IPS DF 4.7 (cell line): ENCODE measurements around the gene PPAT.

Source experiments
- DNase-seq: peaks from one replicate; pipeline ENCODE4 v3.0.0-alpha.2; 2013; ENCODE audit warnings: low spot score; ENCODE audit errors: extremely low read depth

PPAT gene

DNA sequence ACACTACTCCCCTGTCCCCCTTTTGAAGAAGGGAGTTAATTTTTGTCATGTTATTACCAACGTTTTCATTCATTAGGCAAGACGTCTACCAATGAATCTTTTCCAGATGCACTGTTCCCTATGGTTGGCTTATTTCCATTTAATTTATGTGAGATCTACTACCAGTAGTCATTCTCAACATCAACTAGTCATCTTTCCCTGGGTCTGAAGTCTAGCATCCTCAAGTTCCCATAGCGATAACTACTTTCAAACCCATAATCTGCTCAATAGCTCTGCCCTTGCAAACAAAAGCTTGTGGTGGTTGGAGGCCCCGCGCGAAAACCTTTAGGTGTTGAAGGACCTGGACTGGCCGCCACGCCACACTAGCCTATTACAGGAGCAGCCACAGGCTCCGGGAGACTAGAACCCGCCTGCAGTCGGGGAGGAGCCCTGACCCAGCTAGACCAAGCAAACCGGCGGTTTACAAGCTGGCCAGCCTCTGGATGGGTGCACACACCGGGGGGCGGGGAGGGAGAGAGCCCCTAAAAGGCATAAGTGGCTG, 746 bp downstream of the PPAT start:
- no peak for DNase-seq

- DNase-seq = no peak
Measured at GRCh38 chr4:56433280-56433679, 2.1 kb downstream of the PPAT start.

DNA sequence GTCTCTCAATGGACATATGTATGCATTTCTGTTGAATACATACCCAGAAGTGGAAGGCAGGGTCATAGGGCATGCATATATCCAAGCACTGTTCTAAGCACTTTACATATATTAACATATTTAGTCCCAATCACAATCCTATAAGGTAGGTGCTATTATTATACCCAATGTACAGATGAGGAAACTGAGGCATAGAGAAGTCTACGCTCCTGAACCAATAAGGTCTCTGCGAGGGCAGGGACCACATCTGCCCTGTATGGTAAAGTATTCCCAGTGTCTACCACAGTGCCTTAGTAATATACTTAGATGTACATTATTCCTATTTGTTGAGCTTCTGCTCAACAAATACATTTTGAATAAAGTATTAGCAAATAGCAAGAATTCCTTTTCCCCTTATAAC, 5.2 kb downstream of the PPAT start:
- no peak for DNase-seq

DNA sequence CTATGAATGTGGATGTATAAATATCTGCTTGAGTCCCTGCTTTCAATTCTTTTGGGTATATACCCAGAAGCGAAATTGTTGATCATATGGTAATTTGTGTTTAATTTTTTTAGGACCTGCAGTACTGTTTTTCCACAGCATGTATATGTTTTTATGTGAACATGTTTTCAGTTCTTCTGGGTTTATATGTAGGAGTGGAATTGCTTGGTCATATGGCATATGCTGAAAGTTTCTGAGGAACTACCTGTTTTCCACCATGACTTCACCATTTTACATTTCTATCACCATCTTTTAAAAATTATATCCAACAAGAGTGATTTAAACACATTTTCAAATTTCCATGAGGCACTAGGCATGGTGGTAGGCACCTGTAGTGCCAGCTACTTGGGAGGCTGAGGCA, 8.2 kb downstream of the PPAT start:
- DNase-seq = no peak

DNA sequence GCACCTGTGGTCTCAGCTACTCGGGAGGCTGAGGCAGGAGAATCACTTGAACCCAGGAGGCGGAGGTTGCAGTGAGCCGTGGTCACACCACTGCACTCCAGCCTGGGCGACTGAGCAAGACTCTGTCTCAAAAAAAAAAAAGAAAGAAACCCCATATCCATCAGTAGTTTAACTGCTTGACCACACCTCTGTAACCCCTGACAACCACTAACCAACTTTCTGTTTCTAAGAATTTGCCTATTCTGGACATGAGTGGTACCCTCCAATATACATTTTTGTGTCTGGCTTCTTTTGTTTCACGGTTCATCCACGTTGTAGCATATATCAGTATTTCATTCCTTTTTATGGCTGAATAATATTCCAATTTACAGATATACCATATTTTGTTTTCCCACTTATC, 9.1 kb downstream of the PPAT start:
- no peak for DNase-seq

GRCh38 chr4:56425518-56425917, 9.9 kb downstream of the PPAT start:
- peak; percentile 36 for DNase-seq

DNA sequence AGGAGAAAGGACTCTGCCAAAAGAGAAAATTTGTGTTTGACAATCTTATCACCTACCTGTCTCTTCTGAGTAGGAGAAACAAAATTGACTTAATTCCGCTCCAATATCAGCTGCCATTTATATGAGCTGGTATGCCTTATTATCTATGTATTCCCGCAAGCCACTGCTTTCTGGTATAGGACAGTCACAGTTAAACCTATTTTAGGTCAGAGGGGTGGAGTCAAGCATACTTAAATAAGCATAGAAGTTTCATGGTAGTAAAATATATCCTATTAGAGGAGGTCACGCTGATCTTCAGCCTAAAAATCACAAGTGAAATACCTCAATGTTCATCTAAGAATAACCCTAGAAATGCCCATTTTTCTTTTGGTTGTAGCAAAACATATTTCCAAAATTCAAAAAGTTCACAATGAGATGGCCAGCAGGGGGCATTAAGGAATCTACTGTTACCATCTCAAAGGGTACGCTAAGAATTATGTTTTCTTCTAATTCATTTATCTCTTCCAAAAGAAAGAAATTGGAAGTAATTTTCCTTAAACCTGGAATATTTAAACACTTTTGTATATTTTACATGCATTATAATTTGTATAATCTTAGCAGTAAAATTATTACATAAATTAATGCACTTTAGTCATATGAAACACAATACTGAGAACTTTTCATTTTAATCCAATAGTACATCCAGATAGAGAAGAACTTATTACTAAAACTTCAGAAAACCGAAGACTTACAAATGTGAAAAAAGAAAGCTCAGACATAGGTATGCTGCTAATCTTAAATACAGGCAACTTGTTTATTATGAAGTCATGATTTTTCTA, 10.5 kb downstream of the PPAT start:
- DNase-seq = no peak

GRCh38 chr4:56424176-56424575, 11.2 kb downstream of the PPAT start:
- DNase-seq = no peak

GRCh38 chr4:56417396-56417795, 18.0 kb downstream of the PPAT start:
- no peak for DNase-seq

DNA sequence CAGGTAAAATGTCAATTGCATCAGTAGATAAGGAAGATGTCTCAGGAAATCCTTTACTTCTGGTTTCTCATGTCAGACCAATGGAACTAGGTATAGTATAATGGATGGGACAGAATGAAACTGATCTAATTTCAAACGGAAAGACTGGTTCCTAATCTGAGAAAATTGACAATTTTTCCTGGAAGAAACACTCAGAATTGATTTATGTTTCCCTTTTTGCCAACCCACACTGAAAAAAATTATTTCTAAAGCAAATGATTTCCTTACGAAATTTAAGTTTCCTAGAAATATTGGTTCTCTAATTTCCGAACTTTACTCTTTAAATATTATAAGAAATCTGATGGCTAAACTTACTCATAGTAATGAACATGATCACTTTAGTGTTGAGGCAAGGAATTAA, 19.1 kb downstream of the PPAT start:
- DNase-seq = no peak

DNA sequence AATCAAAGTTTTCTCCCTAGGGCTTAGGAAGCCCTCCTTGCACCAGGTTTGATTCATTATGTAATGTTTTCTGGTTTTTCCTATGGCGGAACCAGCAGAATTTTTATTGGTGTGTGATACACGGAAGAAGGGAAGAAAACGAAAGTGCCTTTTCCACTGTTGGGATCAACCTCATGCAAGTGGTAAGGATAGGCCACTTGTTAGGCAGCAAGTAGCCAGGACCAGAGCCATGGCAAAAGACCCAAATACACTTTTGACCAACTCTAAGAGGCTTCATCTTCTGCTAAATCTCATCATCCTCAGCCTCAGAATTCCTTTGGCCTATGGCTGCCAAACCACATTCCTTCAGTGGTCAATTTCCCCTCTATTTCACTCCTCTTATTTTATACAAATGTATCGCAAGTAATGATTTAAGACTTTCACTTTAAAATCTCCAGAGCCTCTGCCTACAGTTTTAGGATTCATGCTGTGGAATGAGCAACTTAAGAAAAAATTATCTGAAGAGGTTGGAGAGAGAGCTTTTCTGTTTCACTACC, 21.2 kb downstream of the PPAT start:
- DNase-seq = no peak

GRCh38 chr4:56410247-56411062, 25.0 kb downstream of the PPAT start:
- DNase-seq = no peak

- DNase-seq = no peak
Measured at GRCh38 chr4:56409511-56410090, 25.8 kb downstream of the PPAT start.

GRCh38 chr4:56408978-56409377, 26.4 kb downstream of the PPAT start:
- DNase-seq = no peak

DNA sequence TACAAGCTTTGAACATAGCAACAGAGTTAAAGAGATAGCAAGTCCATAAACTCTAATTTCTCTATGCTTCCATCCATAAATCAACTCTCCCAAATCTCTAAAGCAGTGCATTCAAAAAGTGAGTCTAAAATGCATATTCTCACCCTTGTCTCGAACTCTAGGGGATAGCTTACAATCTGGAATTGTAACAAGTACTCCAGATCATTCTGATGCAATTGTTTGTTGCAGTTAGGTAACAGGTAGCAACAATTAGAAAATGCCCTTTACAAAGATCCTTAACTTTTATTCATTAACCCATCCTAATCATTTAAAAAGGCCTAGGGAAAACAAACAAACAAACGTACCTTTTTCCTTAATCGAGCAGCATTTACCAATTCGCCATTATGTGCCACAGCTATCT, 29.3 kb downstream of the PPAT start:
- no peak for DNase-seq

- DNase-seq = no peak
Measured at GRCh38 chr4:56405016-56405415, 30.4 kb downstream of the PPAT start.

DNA sequence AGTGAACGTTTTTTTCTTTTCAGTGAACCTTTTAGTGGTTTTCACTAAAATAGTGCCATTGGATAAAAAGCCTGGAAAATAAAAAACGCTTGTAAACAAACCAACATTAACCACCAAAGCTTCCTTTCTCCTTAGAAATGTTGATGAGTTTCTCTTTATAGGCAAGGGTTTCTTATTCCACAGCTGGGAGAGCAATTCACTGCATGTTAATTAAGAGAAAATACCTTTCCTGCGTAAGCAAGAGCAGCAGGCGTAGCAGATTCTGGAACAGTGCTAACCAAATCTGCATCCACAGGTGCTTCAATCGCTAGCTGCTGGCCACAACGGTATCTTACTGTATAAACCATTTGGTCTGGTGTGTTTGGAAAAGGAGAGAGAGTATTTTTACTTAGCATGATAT, 34.9 kb downstream of the PPAT start:
- no peak for DNase-seq

DNA sequence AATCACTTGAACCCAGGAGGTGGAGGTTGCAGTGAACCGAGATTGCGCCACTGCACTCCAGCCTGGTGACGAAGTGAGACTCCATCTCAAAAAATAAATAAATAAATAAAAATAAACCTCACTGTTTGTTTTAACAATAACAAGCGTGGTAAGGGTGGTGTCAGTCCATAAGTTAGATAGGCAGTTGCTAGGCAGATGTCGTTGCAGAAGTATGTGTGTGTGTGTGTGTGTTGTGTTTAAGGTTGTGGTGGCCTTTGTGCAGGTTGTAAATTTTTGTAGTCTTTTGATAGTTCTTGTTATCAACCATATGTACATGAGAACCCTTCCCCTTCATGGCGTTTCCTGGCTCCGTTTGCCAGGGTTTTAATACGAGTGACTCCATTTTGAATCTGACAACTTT, 44.1 kb downstream of the PPAT start:
- DNase-seq = no peak

DNA sequence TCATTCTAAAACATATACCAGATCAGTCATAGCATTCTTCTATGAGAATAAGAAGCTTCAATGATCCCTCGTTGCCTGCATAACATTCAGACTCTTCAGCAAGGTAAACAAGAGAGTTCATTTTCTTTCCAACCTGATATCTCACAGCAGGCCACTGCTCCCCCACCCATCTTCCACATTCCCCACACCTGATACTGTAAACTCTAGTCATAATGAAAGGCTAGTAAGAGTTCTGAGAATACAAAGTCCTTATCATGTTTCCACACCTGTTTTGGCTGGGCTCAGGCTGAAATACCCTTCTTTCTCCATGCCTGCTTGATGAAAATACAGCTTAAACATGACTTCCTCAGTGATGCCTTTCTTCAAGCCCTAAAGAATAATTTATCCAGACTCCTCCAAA, 45.9 kb downstream of the PPAT start:
- DNase-seq = no peak

- DNase-seq = no peak
Measured at GRCh38 chr4:56388306-56388705, 47.1 kb downstream of the PPAT start.

DNA sequence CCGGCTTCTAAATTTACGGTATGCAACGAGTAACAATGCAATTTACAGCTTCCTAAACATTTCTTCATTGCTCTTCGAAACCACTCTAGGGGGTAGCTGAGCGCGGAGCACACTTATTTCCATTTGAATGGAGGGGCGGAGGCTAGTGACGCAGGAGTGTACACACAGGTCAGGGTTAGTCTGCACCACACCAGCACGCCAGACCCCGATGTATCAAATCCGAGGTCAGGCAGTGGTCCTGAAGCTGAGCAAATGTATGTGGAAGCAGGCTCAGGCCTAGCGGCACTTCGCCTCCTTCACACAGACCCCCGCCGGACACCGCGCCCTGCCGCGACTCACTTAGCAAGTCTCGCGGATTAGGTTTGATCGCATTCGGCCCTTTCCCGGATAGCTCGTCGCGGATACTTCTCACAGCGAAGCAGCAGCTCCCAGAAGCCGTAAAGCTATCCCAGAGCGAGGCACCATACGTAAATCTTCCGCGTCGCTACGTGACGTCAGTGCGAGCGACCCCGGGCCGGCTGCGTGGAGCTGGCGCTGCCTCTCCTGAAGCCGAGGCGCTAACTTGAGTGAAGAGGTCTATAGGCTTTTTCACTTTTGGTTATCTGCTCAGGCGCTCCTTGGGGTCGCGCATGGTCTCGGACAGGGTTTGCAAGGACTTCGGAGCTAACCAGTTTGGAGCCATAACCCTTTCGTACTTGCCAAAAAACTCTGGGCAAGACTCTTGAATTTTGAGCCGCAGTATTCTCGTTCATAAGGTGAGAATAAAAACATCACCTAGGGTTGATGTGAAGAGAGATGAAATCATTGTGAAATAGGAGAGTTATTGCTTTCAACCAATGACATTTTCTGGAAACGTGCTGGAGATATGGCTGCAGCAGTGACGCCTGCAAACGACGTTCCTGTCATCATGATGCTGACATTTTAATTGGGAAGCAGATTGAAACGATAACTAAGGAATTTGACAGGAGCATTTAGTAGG, 48.1 kb downstream of the PPAT start, which contains the start of gene AASDH:
AASDH (minus strand) TSS at position 469 of the 979 bp plus-strand sequence. CDS start 3,192 bp downstream, outside the sequence.
- peak; percentile 90 for DNase-seq
